Skeletal muscle cell (primary cell): ENCODE results near the gene MRPS26.
"Not testable (repeated sequence)": the region's sequence is repeated elsewhere in the genome, so short reads cannot be mapped to it uniquely, and the experiment has no call there.

Experiments used
- DNase-seq: peaks from one replicate; pipeline ENCODE4 v3.0.0-alpha.2; 2010; ENCODE audit warnings: low read depth
- H3K4me3 ChIP-seq: 2 replicates; pipeline ENCODE4 v1.5.1; 2011; ENCODE audit warnings: low read depth, mild to moderate bottlenecking, control low read depth, low read length, moderate library complexity

MRPS26 gene

GRCh38 chr20:3071610-3072529 is 26.0 kb downstream of the MRPS26 start, which contains the start of gene OXT:
OXT (plus strand) TSS chr20:3071620; CDS start chr20:3071656, 36 bp downstream.
- H3K4me3 ChIP-seq, result peak within 1 kb of the TSS; percentile 30
- no peak for DNase-seq

- H3K4me3 ChIP-seq, result no peak overlapping the region
- DNase-seq, result no peak
Measured at GRCh38 chr20:3072530-3073250, 26.8 kb downstream of the MRPS26 start.

- DNase-seq, H3K4me3 ChIP-seq: not testable (repeated sequence)
Measured at GRCh38 chr20:3073251-3073643, 27.4 kb downstream of the MRPS26 start.

GRCh38 chr20:3074812-3075211 is 29.0 kb downstream of the MRPS26 start:
- no peak for DNase-seq
- H3K4me3 ChIP-seq, result no peak overlapping the region

GRCh38 chr20:3075315-3075714 is 29.5 kb downstream of the MRPS26 start:
- H3K4me3 ChIP-seq, result not testable (repeated sequence)

GRCh38 chr20:3077618-3078134 is 31.8 kb downstream of the MRPS26 start:
- DNase-seq, result no peak
- no peak overlapping the region for H3K4me3 ChIP-seq

More at GRCh38 chr20:3075315-3075714, 29.5 kb downstream of the MRPS26 start:
- not testable (repeated sequence) for DNase-seq

GRCh38 chr20:3080939-3081388 is 35.1 kb downstream of the MRPS26 start:
- no peak overlapping the region for H3K4me3 ChIP-seq
- no peak for DNase-seq

GRCh38 chr20:3081641-3082040 is 35.8 kb downstream of the MRPS26 start:
- DNase-seq, result no peak
- H3K4me3 ChIP-seq, result no peak overlapping the region

GRCh38 chr20:3082306-3082951 is 36.6 kb downstream of the MRPS26 start:
- no peak overlapping the region for H3K4me3 ChIP-seq
- no peak for DNase-seq

- no peak overlapping the region for H3K4me3 ChIP-seq
- no peak for DNase-seq
Measured at GRCh38 chr20:3082955-3083952, 37.4 kb downstream of the MRPS26 start.

- DNase-seq, result no peak
- H3K4me3 ChIP-seq, result no peak within 1 kb of the TSS
Measured at GRCh38 chr20:3084283-3084985, 38.6 kb downstream of the MRPS26 start, which contains the start of gene AVP. AVP (minus strand) TSS chr20:3084724; CDS start chr20:3084674, 50 bp downstream.

- no peak for DNase-seq
- no peak overlapping the region for H3K4me3 ChIP-seq
Measured at GRCh38 chr20:3084986-3085360, 39.1 kb downstream of the MRPS26 start.

GRCh38 chr20:3085571-3086072 is 39.8 kb downstream of the MRPS26 start:
- no peak overlapping the region for H3K4me3 ChIP-seq
- DNase-seq, result no peak

GRCh38 chr20:3088031-3088430 is 42.2 kb downstream of the MRPS26 start:
- no peak for DNase-seq
- no peak overlapping the region for H3K4me3 ChIP-seq

- H3K4me3 ChIP-seq, result no peak overlapping the region
- no peak for DNase-seq
Measured at GRCh38 chr20:3090565-3090964, 44.7 kb downstream of the MRPS26 start.

- no peak for DNase-seq
- H3K4me3 ChIP-seq, result peak overlapping the region; percentile 40
Measured at GRCh38 chr20:3092611-3093379, 46.9 kb downstream of the MRPS26 start.

- H3K4me3 ChIP-seq, result no peak overlapping the region
- no peak for DNase-seq
Measured at GRCh38 chr20:3093861-3094361, 48.1 kb downstream of the MRPS26 start.
